GM21381 (cell line): ENCODE data around the gene FEN1.
A peak's percentile ranks its signal among the peaks of the same experiment; 100 is the strongest.

Source experiments
- ATAC-seq: cut with Tn5 transposase; IDR thresholded peaks from one replicate; pipeline ENCODE4 v1.9.1; 2021; ENCODE audit warnings: mild to moderate bottlenecking, moderate library complexity; ENCODE audit not compliant: unreplicated experiment

The FEN1 gene

GRCh38 chr11:61793083-61793828, 545 bp downstream of the FEN1 start:
- peak; percentile 27 for ATAC-seq

GRCh38 chr11:61793829-61794204, 1.1 kb downstream of the FEN1 start:
- no peak for ATAC-seq

- no peak for ATAC-seq
Measured at GRCh38 chr11:61794579-61794978, 1.9 kb downstream of the FEN1 start.

DNA sequence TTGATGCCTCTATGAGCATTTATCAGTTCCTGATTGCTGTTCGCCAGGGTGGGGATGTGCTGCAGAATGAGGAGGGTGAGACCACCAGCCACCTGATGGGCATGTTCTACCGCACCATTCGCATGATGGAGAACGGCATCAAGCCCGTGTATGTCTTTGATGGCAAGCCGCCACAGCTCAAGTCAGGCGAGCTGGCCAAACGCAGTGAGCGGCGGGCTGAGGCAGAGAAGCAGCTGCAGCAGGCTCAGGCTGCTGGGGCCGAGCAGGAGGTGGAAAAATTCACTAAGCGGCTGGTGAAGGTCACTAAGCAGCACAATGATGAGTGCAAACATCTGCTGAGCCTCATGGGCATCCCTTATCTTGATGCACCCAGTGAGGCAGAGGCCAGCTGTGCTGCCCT, 2.7 kb downstream of the FEN1 start:
- no peak for ATAC-seq

DNA sequence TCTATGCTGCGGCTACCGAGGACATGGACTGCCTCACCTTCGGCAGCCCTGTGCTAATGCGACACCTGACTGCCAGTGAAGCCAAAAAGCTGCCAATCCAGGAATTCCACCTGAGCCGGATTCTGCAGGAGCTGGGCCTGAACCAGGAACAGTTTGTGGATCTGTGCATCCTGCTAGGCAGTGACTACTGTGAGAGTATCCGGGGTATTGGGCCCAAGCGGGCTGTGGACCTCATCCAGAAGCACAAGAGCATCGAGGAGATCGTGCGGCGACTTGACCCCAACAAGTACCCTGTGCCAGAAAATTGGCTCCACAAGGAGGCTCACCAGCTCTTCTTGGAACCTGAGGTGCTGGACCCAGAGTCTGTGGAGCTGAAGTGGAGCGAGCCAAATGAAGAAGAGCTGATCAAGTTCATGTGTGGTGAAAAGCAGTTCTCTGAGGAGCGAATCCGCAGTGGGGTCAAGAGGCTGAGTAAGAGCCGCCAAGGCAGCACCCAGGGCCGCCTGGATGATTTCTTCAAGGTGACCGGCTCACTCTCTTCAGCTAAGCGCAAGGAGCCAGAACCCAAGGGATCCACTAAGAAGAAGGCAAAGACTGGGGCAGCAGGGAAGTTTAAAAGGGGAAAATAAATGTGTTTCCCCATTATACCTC, 3.3 kb downstream of the FEN1 start:
- no peak for ATAC-seq

DNA sequence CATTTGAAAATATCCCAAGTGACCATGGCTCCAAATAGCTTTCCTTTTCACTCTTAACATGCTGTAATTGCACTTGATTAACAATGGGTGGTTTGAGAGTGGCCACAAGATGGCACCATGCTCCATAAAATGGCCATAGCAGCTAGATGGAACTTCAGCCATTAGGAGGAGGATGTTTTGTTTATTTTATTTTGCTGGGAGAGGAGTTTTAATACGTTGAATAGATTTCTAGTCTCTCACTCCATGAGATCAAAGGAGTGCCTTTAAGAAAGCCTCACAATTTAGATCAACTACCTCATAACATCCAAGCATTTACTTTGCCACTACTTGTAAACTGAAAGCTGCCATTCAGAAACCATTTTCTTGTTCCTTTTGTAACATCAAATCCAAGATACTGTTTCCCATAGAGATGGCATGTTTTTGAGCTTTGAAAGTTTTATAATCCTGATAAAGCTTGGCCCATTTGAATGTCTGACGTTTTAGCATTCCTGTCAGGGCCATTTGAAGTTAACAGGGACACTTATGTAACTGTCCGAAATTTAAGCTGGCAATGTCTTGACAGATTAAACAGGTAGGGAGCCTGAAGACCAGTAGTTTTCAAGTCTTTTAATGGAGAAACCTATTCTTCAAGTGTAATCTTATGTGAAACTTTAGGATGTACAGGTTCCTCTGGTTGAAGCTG, 4.7 kb downstream of the FEN1 start:
- ATAC-seq = no peak

DNA sequence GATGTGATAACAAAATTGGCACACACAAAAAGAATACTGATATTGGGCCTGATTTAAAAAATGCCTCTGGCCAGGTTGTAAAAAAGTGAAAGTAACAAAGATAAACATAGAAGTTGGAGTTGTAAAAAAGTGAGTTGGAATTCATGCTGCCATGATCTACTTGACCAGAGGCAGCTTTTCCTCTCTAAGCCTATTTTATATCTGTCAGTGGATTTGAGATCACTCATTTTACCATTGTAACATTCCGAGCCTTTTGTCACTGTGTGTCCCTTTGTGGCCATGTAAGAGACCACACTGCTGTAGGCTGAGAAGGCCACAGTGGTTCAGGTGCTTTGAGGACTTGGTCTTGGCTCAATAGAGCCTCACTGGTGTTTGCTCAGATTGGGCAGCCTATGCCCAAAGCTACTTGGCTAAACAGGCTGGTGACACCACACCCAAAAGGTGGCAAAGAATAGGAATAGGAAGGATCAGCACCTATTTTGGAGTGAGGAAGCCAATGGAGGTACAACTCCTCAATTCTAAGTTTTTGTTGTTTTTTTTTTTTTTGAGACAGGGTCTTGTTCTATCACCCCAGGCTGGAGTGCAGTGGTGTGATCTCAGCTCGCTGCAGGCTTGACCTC, 7.1 kb downstream of the FEN1 start:
- no peak for ATAC-seq

GRCh38 chr11:61800331-61801281, 7.9 kb downstream of the FEN1 start:
- no peak for ATAC-seq

DNA sequence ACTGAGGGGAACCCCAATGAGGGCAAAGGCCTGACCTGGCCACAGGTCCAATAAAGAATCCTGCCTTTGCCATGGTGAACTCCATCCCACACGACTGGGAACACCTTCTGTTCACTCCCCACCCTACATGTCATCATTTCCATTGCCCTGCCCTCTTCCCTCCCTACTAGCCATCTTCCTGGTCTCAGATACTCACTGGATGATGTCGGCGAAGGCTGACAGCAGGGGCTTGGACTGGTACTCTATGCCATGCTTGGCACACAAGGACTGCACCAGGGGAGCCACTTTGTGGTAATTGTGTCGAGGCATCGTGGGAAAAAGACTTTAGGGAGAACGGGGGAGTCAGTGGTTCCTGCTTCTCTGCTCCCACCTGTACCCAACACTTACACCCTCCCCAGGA, 9.9 kb downstream of the FEN1 start:
- no peak for ATAC-seq

- no peak for ATAC-seq
Measured at GRCh38 chr11:61803889-61804647, 11.4 kb downstream of the FEN1 start.

- ATAC-seq = no peak
Measured at GRCh38 chr11:61805146-61805545, 12.4 kb downstream of the FEN1 start.

DNA sequence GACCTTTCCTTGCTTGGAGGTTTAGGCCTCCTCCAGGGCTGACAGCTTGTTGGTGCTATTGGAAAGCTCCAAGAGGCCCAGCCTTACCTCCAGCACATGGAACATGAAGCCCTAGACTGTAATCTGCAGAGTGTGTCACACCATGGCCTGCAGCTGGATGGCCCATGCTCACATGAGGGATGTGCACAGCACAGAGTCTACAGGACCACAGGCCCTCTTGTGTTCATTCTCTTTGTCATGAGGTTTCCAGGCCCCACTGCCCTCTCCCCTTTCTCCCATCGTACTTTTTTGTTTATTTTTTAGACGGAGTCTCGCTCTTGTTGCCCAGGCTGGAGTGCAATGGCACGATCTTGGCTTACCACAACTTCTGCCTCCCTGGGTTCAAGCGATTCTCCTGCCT, 14.1 kb downstream of the FEN1 start:
- no peak for ATAC-seq

DNA sequence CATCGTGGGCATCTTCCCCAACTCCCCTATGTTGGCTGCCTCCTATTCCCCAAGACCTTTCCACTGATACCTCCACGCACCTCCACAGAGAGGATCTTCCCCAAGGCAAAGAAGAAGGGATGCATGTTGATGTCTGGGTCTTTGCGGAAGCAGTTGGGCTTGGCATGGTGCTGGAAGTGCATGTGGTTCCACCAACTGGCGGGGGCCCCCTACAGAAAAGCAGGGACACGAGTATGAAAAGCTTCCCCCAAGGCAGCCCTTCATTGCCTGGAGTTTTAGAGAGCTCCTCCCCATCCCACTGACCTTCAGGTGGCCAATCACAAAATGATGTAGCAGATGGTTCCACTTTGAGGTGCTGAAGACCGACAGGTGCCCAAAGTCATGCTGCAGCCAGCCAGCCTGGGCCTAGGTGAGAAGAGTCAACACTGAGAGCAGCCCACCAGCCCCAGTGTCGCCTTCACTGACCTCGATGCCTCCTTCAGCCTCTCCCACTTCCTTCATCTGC, 18.0 kb downstream of the FEN1 start:
- no peak for ATAC-seq

DNA sequence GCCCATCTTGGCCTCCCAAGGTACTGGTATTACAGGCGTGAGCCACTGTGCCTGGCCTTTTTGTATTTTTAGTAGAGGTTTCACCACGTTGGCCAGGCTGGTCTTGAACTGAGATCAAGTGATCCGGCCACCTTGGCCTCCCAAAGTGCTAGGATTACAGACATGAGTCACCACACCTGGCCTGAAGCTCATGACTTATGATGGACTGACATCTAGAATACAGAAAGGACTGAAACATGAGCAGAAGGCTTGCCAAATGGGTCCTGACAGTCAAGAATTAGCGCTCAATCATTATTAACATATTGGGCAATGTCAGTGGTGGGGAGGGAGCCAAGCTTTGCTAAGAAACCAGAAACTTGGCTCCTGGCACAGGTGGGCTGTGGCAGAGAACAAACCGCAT, 19.1 kb downstream of the FEN1 start:
- no peak for ATAC-seq

- no peak for ATAC-seq
Measured at GRCh38 chr11:61812736-61813411, 20.2 kb downstream of the FEN1 start.

- no peak for ATAC-seq
Measured at GRCh38 chr11:61814247-61814957, 21.7 kb downstream of the FEN1 start.

- peak; percentile 61 for ATAC-seq
Measured at GRCh38 chr11:61814958-61815789, 22.5 kb downstream of the FEN1 start.
